CD8-positive, alpha-beta memory T cell (primary cell): ENCODE data around the gene MYOCD. TPM values are rescaled to one million over a fixed set of nuclear protein-coding genes. Genes with fewer than 3 reads are reported as not detected.

ENCODE experiments used
- CTCF ChIA-PET: fragments of 350-600 bp; sonication (Branson Sonifier 250); formaldehyde crosslinking; loops from one replicate; lab custom pipeline; 2021; ENCODE audit warnings: antibody characterized with exemption; lab: Charles Lee
- POLR2A ChIA-PET: fragments of 350-600 bp; sonication (Branson Sonifier 250); formaldehyde crosslinking; loops from one replicate; lab custom pipeline; 2021; ENCODE audit warnings: antibody characterized with exemption; lab: Charles Lee
- DNase-seq, 5 donors: peaks; one replicate each; pipeline versions ENCODE4 v3.0.0 to v3.0.0-alpha.2; 2020 to 2022; ENCODE audit warnings: mixed read lengths in 1 of 5
- H3K27ac ChIP-seq: one replicate; pipeline ENCODE4 v1.7.0; 2013; ENCODE audit warnings: low read depth, mild to moderate bottlenecking, low read length, moderate library complexity
- H3K27me3 ChIP-seq: 2 replicates; pipeline ENCODE4 v1.7.0; 2013; ENCODE audit warnings: low read length, mild to moderate bottlenecking; ENCODE audit not compliant: insufficient read depth, poor library complexity, severe bottlenecking
- H3K36me3 ChIP-seq: 2 replicates; pipeline ENCODE4 v1.7.0; 2013; ENCODE audit warnings: mild to moderate bottlenecking, low read length, moderate library complexity; ENCODE audit not compliant: insufficient read depth
- H3K4me1 ChIP-seq: 2 replicates; pipeline ENCODE4 v1.7.0; 2013; ENCODE audit warnings: mild to moderate bottlenecking, low read length, moderate library complexity; ENCODE audit not compliant: insufficient read depth
- H3K4me3 ChIP-seq: 2 replicates; pipeline ENCODE4 v1.7.0; 2013; ENCODE audit warnings: mild to moderate bottlenecking, low read length
- H3K9me3 ChIP-seq: 2 replicates; pipeline ENCODE4 v1.7.0; 2013; ENCODE audit warnings: mild to moderate bottlenecking, low read length
- H3K27ac Mint-ChIP-seq, 8 donors: one replicate each; pipeline ENCODE4 v1.8.0; 2020 to 2021; ENCODE audit warnings: mixed read lengths in 8 of 8, mild to moderate bottlenecking in 6 of 8, inconsistent platforms in 3 of 8, moderate library complexity in 3 of 8
- H3K27me3 Mint-ChIP-seq, 2 donors: one replicate each; pipeline ENCODE4 v1.8.0; 2020 to 2021; ENCODE audit warnings: mixed read lengths in 2 of 2, mild to moderate bottlenecking in 1 of 2, moderate library complexity in 1 of 2
- H3K36me3 Mint-ChIP-seq, 3 donors: one replicate each; pipeline ENCODE4 v1.8.0; 2020 to 2021; ENCODE audit warnings: mixed read lengths in 3 of 3, inconsistent platforms in 1 of 3, mild to moderate bottlenecking in 1 of 3
- H3K4me1 Mint-ChIP-seq, 3 donors: one replicate each; pipeline ENCODE4 v1.8.0; 2020 to 2021; ENCODE audit warnings: mixed read lengths in 3 of 3, inconsistent platforms in 1 of 3, mild to moderate bottlenecking in 1 of 3
- H3K4me3 Mint-ChIP-seq, 7 donors: one replicate each; pipeline ENCODE4 v1.8.0; 2020 to 2021; ENCODE audit warnings: mixed read lengths in 7 of 7, mild to moderate bottlenecking in 6 of 7, moderate library complexity in 4 of 7, inconsistent platforms in 2 of 7
- H3K9me3 Mint-ChIP-seq, 5 donors: one replicate each; pipeline ENCODE4 v1.8.0; 2020 to 2022; ENCODE audit warnings: mixed read lengths in 5 of 5, mild to moderate bottlenecking in 3 of 5, moderate library complexity in 2 of 5, inconsistent platforms in 1 of 5
- polyA plus RNA-seq: library from polyadenylated mRNA; unstranded; fragments of 300-500 nt; fragmentation: Illumina TruSeq; gene quantifications from one replicate; pipeline ENCODE4 v1.2.3, GENCODE V29; 2021
- total RNA-seq, 2 experiments: library from RNA; stranded (reverse); gene quantifications; one replicate each; pipeline ENCODE4 v1.2.3, GENCODE V29; 2021

The MYOCD gene
- total and polyA plus RNA-seq, 3 experiments from 2014 or later, result not detected

DNA sequence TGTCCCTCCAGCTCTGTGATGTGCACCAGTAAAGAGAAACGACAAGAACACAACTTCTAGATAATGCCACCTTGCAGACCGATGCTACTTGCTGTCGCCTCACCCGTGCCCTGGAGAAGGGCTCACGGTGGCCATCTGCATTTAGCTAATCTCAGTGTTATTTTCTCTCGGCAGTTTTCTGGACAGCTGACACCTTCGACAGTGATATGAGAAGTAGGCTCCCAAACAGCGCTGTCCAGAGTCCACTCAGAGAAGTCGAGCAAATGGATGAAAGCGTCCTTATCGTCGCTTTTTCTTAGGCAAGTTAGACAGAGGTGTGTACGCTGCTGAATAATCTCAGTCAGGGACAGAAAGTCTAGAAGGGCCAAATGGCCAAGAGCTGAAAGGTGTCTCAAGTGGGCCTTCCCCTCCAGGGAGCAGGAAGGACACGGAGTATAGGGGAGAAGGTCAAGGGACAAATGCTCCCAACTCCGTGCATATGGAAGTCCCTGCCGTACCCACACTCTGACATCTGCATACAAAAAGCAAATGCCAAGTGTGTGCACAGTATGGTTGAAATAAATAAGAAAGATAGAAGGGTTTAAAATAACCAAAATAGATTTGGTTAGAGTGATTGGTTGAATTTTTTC is 42.4 kb upstream of the MYOCD start:
- H3K9me3 ChIP-seq, result no peaks in the 10 kb centered on the region
- no peak overlapping the region for H3K4me3 Mint-ChIP-seq
- no peaks in the 10 kb centered on the region for H3K4me1 Mint-ChIP-seq
- H3K9me3 Mint-ChIP-seq, result peaks cover 0 to 5% (median 2%) of the 10 kb centered on the region in 5 donors
- POLR2A ChIA-PET, result no interaction called here
- H3K36me3 ChIP-seq, result no peaks in the 10 kb centered on the region
- no peaks in the 10 kb centered on the region for H3K4me1 ChIP-seq
- no peaks in the 10 kb centered on the region for H3K27me3 ChIP-seq
- H3K4me3 ChIP-seq, result no peak overlapping the region
- no peak for DNase-seq
- CTCF ChIA-PET, result no interaction called here
- H3K27ac Mint-ChIP-seq, result no peak overlapping the region
- H3K27ac ChIP-seq, result no peak overlapping the region
- H3K27me3 Mint-ChIP-seq, result peaks cover 0 to 6% of the 10 kb centered on the region in 2 donors
- H3K36me3 Mint-ChIP-seq, result no peaks in the 10 kb centered on the region

DNA sequence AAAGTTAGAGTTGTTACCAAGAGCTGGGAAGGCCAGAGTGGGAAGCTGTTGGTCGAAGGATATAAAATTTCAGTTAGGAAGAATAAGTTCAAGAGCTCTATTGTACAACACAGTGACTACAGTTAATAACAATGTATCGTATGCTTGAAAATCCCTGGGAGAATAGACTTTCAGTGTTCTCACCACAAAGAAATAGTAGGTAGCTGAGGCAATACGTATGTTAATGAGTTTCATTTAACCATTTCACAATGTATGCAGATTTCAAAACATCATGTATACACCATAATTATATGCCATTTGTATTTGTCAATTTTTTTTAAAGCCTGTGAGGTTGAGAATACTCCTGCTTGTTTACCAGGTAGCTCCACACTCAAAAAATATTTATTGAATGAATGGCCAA is 41.5 kb upstream of the MYOCD start:
- no peaks in the 10 kb centered on the region for H3K36me3 Mint-ChIP-seq
- POLR2A ChIA-PET, result no interaction called here
- Histone ChIP-seq H3K9me3 (no peaks in the 10 kb centered on the region), H3K27ac (no peak overlapping the region), H3K36me3 (no peaks in the 10 kb centered on the region), H3K4me1 (no peaks in the 10 kb centered on the region), H3K4me3 (no peak overlapping the region), H3K27me3 (no peaks in the 10 kb centered on the region)
- peaks cover 0 to 6% of the 10 kb centered on the region in 2 donors for H3K27me3 Mint-ChIP-seq
- peaks cover 0 to 5% (median 2%) of the 10 kb centered on the region in 5 donors for H3K9me3 Mint-ChIP-seq
- H3K4me3 Mint-ChIP-seq, result no peak overlapping the region
- DNase-seq, result no peak
- H3K4me1 Mint-ChIP-seq, result no peaks in the 10 kb centered on the region
- H3K27ac Mint-ChIP-seq, result no peak overlapping the region
- CTCF ChIA-PET, result no interaction called here

GRCh38 chr17:12625092-12625491 is 40.6 kb upstream of the MYOCD start:
- Mint-ChIP-seq H3K36me3 (no peaks in the 10 kb centered on the region), H3K27me3 (peaks cover 0 to 3% of the 10 kb centered on the region in 2 donors), H3K4me1 (no peaks in the 10 kb centered on the region), H3K4me3 (no peak overlapping the region), H3K27ac (no peak overlapping the region), H3K9me3 (peaks cover 0 to 5% (median 2%) of the 10 kb centered on the region in 5 donors)
- no peak for DNase-seq
- CTCF ChIA-PET, result no interaction called here
- Histone ChIP-seq H3K4me1 (no peaks in the 10 kb centered on the region), H3K27me3 (no peaks in the 10 kb centered on the region), H3K27ac (no peak overlapping the region), H3K4me3 (no peak overlapping the region), H3K9me3 (no peaks in the 10 kb centered on the region), H3K36me3 (no peaks in the 10 kb centered on the region)
- POLR2A ChIA-PET, result no interaction called here

- Mint-ChIP-seq H3K27me3 (peaks cover 0 to 3% of the 10 kb centered on the region in 2 donors), H3K4me3 (no peak overlapping the region), H3K27ac (no peak overlapping the region), H3K9me3 (peaks cover 0 to 5% (median 2%) of the 10 kb centered on the region in 5 donors), H3K36me3 (no peaks in the 10 kb centered on the region), H3K4me1 (no peaks in the 10 kb centered on the region)
- POLR2A ChIA-PET, result no interaction called here
- no peak overlapping the region for H3K4me3 ChIP-seq
- no peak for DNase-seq
- H3K9me3 ChIP-seq, result no peaks in the 10 kb centered on the region
- H3K27ac ChIP-seq, result no peak overlapping the region
- no peaks in the 10 kb centered on the region for H3K36me3 ChIP-seq
- CTCF ChIA-PET, result no interaction called here
- no peaks in the 10 kb centered on the region for H3K27me3 ChIP-seq
- no peaks in the 10 kb centered on the region for H3K4me1 ChIP-seq
Measured at GRCh38 chr17:12627177-12627629, 38.5 kb upstream of the MYOCD start.

DNA sequence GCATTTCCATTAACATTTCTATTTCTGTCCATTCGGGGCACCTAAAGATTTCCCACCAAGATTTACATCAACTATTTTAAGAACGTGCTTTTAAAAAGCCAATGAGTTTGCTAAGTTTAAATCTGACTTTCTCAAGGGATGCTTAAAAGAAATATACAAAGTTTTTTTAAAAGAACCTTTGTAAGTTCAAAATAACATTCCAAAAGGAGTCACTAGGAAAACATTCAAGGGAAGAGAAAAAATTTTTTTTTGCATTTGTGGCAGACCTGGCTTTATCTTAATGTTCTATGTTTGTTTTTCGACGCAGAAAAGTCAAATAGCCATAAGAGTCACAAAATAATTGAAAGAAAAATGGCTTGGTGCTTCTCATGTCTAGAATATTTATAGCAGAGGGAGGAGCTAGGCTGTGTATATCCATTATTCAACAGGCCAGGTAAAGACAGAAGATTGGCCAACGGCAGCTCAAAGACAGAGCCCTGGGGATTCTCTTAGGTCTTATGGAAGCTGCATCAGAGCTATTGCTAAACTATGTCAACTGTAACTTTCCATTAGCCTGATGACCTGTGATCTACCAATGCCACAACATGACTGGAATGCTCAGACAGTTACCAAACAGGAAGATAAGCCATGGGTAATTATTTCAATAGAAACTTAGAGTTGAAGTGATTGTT is 37.8 kb upstream of the MYOCD start:
- no peaks in the 10 kb centered on the region for H3K4me1 ChIP-seq
- POLR2A ChIA-PET, result no interaction called here
- no peaks in the 10 kb centered on the region for H3K27me3 ChIP-seq
- Mint-ChIP-seq H3K9me3 (peaks cover 0 to 5% (median 3%) of the 10 kb centered on the region in 5 donors), H3K4me3 (no peak overlapping the region), H3K27ac (no peak overlapping the region), H3K4me1 (no peaks in the 10 kb centered on the region), H3K27me3 (no peaks in the 10 kb centered on the region), H3K36me3 (no peaks in the 10 kb centered on the region)
- no peak overlapping the region for H3K4me3 ChIP-seq
- H3K9me3 ChIP-seq, result no peaks in the 10 kb centered on the region
- H3K27ac ChIP-seq, result no peak overlapping the region
- no peak for DNase-seq
- no peaks in the 10 kb centered on the region for H3K36me3 ChIP-seq
- CTCF ChIA-PET, result no interaction called here

- H3K27me3 ChIP-seq, result no peaks in the 10 kb centered on the region
- H3K9me3 Mint-ChIP-seq, result peaks cover 0 to 4% (median 3%) of the 10 kb centered on the region in 5 donors
- H3K27me3 Mint-ChIP-seq, result no peaks in the 10 kb centered on the region
- ChIA-PET CTCF (no interaction called here), POLR2A (no interaction called here)
- no peaks in the 10 kb centered on the region for H3K9me3 ChIP-seq
- no peak overlapping the region for H3K27ac Mint-ChIP-seq
- H3K4me1 ChIP-seq, result no peaks in the 10 kb centered on the region
- no peaks in the 10 kb centered on the region for H3K4me1 Mint-ChIP-seq
- DNase-seq, result no peak
- H3K36me3 ChIP-seq, result no peaks in the 10 kb centered on the region
- H3K4me3 ChIP-seq, result no peak overlapping the region
- no peak overlapping the region for H3K27ac ChIP-seq
- H3K4me3 Mint-ChIP-seq, result no peak overlapping the region
- no peaks in the 10 kb centered on the region for H3K36me3 Mint-ChIP-seq
Measured at GRCh38 chr17:12631076-12631475, 34.6 kb upstream of the MYOCD start.

GRCh38 chr17:12632785-12633184 is 32.9 kb upstream of the MYOCD start:
- ChIA-PET POLR2A (no interaction called here), CTCF (no interaction called here)
- no peaks in the 10 kb centered on the region for H3K27me3 ChIP-seq
- Mint-ChIP-seq H3K4me1 (no peaks in the 10 kb centered on the region), H3K27ac (no peak overlapping the region), H3K36me3 (no peaks in the 10 kb centered on the region), H3K4me3 (no peak overlapping the region), H3K9me3 (peaks cover 2 to 9% (median 4%) of the 10 kb centered on the region in 5 donors), H3K27me3 (no peaks in the 10 kb centered on the region)
- H3K4me3 ChIP-seq, result no peak overlapping the region
- no peaks in the 10 kb centered on the region for H3K36me3 ChIP-seq
- no peak for DNase-seq
- no peaks in the 10 kb centered on the region for H3K9me3 ChIP-seq
- H3K27ac ChIP-seq, result no peak overlapping the region
- H3K4me1 ChIP-seq, result no peaks in the 10 kb centered on the region

DNA sequence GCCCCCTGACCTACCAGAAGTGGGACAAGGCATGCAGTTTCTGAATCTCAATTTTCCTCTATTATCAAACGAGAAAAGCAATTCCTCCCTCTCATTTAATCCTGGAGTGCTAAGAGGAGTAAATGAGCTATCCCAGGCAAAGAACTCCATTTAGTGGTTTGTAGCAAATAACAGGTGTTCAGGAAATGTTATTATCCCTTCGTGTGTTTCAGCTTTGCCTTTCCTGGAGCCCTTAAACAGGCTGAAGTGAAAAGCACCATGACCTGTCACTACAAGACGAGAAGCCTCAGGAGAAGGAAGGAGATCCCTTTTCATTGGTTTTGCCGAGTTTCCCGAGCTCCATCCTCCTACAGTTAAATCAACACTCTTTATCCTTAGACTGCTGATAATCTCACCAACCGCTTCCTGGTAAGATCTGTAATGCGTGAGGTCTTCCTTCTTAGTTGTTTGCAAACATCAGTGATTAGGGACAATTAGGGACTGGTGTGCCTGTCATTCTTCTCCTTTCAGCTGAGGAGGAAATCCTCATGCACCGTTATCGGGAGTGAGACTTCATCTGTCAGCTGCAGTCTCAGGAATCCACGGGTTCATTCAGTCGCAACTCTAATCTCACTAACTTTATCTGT is 30.8 kb upstream of the MYOCD start:
- CTCF ChIA-PET, result no interaction called here

More for the DNA sequence above, 30.8 kb upstream of the MYOCD start:
- Histone ChIP-seq H3K9me3 (no peaks in the 10 kb centered on the region), H3K36me3 (no peaks in the 10 kb centered on the region), H3K4me3 (no peak overlapping the region), H3K27ac (no peak overlapping the region), H3K4me1 (no peaks in the 10 kb centered on the region), H3K27me3 (no peaks in the 10 kb centered on the region)
- Mint-ChIP-seq H3K36me3 (no peaks in the 10 kb centered on the region), H3K9me3 (peaks cover 2 to 11% (median 4%) of the 10 kb centered on the region in 5 donors), H3K4me1 (no peaks in the 10 kb centered on the region), H3K27ac (no peak overlapping the region), H3K4me3 (no peak overlapping the region), H3K27me3 (peaks cover 0 to 1% of the 10 kb centered on the region in 2 donors)
- POLR2A ChIA-PET, result no interaction called here
- DNase-seq, result no peak
